Measurements from ENCODE around the gene PARVB. TPM values are rescaled to one million over a fixed set of nuclear protein-coding genes. Genes with fewer than 3 reads are reported as not detected.

Gene PARVB
- total and polyA plus RNA-seq, 9 of the 15 experiments (the other 6 are each of a cell fraction or from before 2014, with no cell fraction given), result 1.1 to 59.2 (median 29.2) TPM

GRCh38 chr22:44131989-44132685, 108.0 kb downstream of the PARVB start (continued):
- TF ChIP-seq PATZ1 (CRISPR knock-in tag; IDR thresholded peaks at IDR 0.05; ENCODE audit: borderline replicate concordance) (no peak), KDM4B (IDR thresholded peaks at IDR 0.05; ENCODE audit: borderline replicate concordance in 2 of 2, low read depth in 1 of 2) (no peak), KDM5B (IDR thresholded peaks at IDR 0.05; ENCODE audit: insufficient replicate concordance, low read depth, low read length) (no peak), ZFPM2 (CRISPR knock-in tag; IDR thresholded peaks at IDR 0.05) (no peak), POU5F1 (IDR thresholded peaks at IDR 0.05; ENCODE audit: borderline replicate concordance, low read depth, low read length, partially characterized antibody) (no peak), GABPB2 (CRISPR knock-in tag; conservative IDR thresholded peaks at IDR 0.05) (no peak), ZNF830 (CRISPR knock-in tag; IDR thresholded peaks at IDR 0.05) (no peak), RFX7 (CRISPR knock-in tag; IDR thresholded peaks at IDR 0.05) (no peak), ZNF253 (CRISPR knock-in tag; conservative IDR thresholded peaks at IDR 0.05) (no peak), ZNF354B (CRISPR knock-in tag; IDR thresholded peaks at IDR 0.05) (no peak), WHSC1 (IDR thresholded peaks at IDR 0.05; ENCODE audit: low read length) (no peak), POLR2AphosphoS2 (IDR thresholded peaks at IDR 0.05; ENCODE audit: low read length) (no peak)
